HS-5 (cell line): ENCODE measurements around the gene CDC42BPA.
"Not testable (repeated sequence)": the region's sequence is repeated elsewhere in the genome, so short reads cannot be mapped to it uniquely, and the experiment has no call there.

Experiments
- DNase-seq: peaks from one replicate; pipeline ENCODE4 v3.0.0-alpha.2; 2012; ENCODE audit warnings: low read depth

CDC42BPA gene

GRCh38 chr1:227059076-227059475 lies 259.2 kb downstream of the CDC42BPA start:
- no peak for DNase-seq

DNA sequence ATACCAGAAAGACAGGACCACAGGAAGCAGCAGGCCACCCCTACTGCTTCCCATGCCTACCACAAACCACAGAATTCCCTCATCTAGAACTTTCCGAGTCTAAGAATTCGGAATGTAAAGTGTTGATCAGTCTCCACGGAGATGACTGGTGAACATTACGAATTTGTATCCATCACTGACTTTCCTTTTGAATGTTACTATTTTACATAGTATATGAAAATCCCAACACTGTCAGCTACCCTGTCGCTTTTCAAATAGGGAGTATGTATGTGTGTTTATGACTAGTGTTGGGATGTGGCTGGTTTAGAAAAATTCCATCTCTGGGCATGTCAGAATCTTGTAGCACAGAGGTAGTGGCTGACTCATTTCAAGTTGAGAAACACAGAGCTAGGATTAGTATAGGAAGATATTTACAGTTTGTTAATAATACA lies 260.0 kb downstream of the CDC42BPA start:
- DNase-seq: peak; percentile 20

GRCh38 chr1:227049253-227049652 lies 269.0 kb downstream of the CDC42BPA start:
- no peak for DNase-seq

- peak; percentile 15 for DNase-seq
Measured at GRCh38 chr1:227043755-227044154, 274.5 kb downstream of the CDC42BPA start.

GRCh38 chr1:227042292-227042691 lies 276.0 kb downstream of the CDC42BPA start:
- no peak for DNase-seq

DNA sequence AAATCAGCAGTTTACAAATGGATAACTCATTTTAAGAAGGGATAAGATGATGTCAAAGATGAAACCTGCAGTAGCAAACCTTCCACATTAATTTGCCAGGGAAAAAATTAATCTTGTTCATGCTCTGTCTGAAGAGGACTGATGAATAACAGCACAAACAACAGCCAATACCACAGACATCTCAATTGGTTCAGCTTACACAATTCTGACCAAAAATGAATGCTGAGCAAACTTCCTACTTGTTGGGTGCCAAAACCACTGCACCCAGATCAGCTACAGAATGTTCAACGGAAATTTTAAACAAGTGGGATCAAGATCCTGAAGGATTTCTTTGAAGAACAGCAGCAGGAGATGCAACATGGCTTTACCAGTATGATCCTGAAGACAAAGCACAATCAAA lies 279.9 kb downstream of the CDC42BPA start:
- no peak for DNase-seq

DNA sequence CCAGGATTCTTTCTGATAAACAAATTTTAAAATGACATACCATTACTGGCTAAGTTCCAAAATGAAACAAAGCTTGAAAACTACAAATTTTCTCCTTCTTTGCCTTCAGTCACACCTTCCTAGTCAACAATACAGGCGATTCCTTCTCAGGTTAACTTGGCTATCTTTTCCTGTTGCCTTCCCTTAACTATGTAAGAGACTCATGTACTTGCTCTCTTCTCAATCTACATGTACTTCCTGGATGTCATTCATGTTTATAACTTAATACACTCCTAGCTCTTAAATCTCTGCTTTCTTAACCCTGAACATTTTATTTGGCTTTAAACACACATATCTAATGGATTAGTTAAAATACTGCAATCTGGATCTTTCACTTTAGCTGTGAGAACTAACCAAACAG lies 281.2 kb downstream of the CDC42BPA start:
- no peak for DNase-seq

GRCh38 chr1:227035316-227035715 lies 283.0 kb downstream of the CDC42BPA start:
- DNase-seq: no peak

DNA sequence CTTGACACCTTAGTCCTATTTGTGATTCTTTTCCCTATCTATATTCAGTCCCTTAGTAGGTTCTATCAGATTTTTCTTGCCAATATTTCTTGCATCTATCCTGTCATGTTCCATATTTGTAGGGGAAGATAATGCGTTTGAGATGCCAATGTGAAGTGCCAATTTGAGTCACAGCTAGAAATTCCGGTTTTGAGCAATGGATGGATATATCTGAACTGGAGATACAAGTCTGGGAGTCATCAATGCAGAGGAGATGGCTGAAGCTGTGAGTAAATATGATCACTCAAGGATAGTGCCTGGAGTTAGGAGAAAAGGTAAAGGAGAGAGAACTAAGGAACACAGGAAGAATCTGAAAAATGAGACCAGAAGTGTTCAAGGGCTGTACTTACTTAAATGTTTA lies 284.4 kb downstream of the CDC42BPA start:
- no peak for DNase-seq

GRCh38 chr1:227032396-227032795 lies 285.9 kb downstream of the CDC42BPA start:
- no peak for DNase-seq

- no peak for DNase-seq
Measured at GRCh38 chr1:227016990-227017389, 301.3 kb downstream of the CDC42BPA start.

DNA sequence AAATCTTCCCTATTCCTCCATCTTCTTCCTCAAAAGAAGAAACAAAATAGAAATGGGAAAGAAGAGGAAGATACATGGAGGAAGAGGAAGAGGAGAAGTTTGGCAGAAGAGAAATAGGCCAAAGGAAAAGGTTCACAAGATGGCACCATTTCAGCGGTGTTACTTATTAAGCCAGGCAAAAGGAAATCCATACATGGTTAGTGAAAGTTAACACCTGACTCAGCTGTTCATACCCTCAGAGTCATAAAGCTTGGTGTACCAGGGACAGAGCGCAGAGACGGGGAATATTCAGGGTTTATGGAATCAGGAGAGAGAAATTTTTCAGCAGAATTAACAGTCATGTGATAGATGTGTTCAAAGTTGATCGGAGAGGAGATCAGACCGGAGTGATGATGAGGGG lies 307.6 kb downstream of the CDC42BPA start:
- DNase-seq: no peak

DNA sequence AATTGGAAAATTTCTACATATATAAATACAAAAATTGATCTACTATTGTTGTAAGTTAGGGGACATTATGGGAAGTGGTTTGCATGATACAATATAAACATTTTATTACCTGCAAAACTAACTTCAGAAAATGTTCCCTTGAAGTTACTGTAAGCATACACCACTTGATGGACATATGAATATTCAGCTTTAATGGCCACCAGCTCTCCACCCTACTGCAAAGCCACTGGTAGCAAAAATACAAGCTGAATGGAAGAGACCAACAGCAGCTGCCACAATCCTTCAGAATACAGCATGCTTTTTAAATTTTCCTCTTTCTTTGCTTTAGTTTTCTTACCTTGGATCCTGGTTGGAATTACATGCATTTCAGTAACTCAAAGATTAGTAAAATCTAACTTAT lies 308.4 kb downstream of the CDC42BPA start:
- no peak for DNase-seq

DNA sequence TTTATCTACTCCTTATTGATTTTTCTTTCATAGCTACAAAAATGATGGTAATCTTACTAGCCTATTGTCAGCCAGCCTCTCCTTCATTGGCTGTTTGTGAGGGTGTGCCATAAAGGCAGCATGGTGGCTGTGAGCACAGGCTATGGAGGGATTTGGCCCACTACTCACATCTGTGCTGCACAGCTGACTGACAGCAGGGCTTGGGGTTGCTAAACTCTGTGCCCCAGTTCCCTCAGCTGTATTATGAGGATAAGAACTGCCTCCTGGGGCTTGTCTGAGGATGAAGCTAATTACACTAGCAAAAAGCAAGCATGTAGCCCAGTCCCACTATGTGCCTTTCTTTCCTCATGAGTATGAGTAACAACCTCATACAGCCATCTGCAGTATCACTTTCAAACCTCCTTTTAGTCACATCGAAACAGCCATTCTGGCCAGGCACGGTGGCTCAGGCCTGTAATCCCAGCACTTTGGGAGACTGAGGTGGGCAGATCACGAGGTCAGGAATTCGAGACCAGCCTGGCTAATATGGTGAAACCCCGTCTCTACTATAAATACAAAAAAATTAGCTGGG lies 312.0 kb downstream of the CDC42BPA start:
- no peak for DNase-seq

DNA sequence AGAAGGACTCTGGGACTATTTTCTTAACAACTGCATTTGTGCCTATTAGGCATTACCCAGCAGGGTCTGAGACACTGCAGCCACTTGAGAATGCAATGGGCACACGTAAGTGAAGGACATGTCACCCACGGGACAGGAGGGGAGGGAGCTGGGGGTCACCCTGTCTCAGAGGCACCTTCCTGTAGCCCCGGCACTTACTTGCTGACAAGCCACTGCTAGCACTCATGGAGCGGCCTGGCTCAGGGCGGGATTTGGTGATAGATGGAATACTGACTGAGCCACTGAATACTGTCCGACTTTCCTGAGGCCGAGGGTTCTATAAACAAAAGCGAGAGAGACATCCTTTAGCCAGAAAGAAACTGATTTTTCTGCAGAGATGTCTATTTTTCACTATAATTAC lies 313.5 kb downstream of the CDC42BPA start:
- DNase-seq: no peak

- no peak for DNase-seq
Measured at GRCh38 chr1:227003165-227003564, 315.1 kb downstream of the CDC42BPA start.

- DNase-seq: no peak
Measured at GRCh38 chr1:227002531-227003049, 315.7 kb downstream of the CDC42BPA start.

GRCh38 chr1:226999579-226999978 lies 318.7 kb downstream of the CDC42BPA start:
- DNase-seq: not testable (repeated sequence)

- no peak for DNase-seq
Measured at GRCh38 chr1:226995365-226996332, 322.6 kb downstream of the CDC42BPA start.

DNA sequence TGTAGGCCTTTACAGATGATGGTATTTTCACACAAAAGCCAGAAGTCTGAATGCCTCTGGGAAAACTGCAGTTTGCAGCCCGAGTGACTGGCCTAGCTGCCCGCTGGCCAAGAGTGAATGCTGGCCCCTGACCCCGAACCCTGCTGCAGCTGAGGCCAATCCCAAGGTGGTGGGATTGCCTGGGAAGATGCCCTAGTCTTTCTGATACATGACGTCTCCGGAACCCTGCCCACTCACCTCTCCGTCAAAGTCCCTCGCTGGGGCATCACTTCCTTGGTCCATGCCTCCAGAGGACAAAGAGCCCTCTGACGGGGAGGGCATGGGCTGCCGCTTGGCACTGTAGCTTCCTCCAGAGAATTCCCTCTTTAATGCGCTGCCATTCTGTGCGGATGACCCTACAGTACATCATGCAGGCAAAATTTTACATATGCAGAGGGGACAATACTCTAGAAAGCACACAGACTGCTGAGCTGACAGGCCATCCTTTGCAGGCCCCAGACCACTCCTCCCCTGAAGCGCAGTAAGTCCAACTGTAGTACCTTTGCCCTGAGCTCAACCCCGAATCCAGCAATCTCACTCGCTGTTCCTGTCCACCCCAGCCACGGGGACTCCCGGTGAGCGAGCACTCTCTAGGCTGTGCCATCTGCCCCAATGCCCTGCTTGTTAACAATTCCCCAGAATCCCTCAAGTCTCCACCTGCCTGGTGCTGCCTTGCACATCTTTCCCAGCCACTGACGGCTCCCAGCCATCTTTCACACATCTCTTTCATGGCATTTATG lies 323.5 kb downstream of the CDC42BPA start:
- no peak for DNase-seq

- DNase-seq: no peak
Measured at GRCh38 chr1:226993814-226994585, 324.3 kb downstream of the CDC42BPA start.

DNA sequence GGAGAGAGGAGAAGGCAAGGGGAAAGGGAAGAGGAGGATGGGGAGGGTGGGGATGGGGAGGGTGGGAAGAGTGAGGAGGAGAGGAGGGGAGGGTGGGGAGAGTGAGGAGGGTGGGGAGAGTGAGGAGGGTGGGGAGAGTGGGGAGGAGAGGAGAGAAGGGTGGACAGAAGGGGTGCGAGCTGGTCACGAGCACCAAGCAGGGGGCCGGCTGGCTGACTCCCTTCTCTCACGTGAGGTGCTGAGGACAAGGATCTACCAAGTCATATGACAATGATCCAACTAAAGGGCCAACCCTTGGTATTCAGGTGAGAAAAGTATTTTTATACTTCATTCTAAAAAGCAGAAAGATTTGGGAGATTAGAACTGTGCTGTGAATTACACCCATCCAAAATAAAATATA lies 326.4 kb downstream of the CDC42BPA start:
- no peak for DNase-seq
